Endothelial cell of umbilical vein (primary cell): ENCODE data around the gene EDA.

ENCODE experiments used
- EZH2 ChIP-seq: IDR thresholded peaks from 2 replicates; pipeline ENCODE4 v1.6.1; 2012; ENCODE audit warnings: borderline replicate concordance, low read depth, mild to moderate bottlenecking, moderate library complexity, low read length, inconsistent platforms; ENCODE audit not compliant: severe bottlenecking
- GATA2 ChIP-seq: IDR thresholded peaks from 2 replicates; pipeline ENCODE4 v1.7.0; 2011; ENCODE audit warnings: low read depth, mild to moderate bottlenecking, moderate library complexity, mixed read lengths, low read length; ENCODE audit not compliant: insufficient read length, insufficient read depth
- JUN ChIP-seq: IDR thresholded peaks from 2 replicates; pipeline ENCODE4 v1.6.1; 2011; ENCODE audit warnings: borderline replicate concordance, low read depth; ENCODE audit not compliant: insufficient read length, insufficient read depth
- POLR2A ChIP-seq: IDR thresholded peaks from 2 replicates; pipeline ENCODE4 v1.6.1; 2012; ENCODE audit warnings: low read depth, mild to moderate bottlenecking, control low read depth, low read length
- POLR2AphosphoS5 ChIP-seq: IDR thresholded peaks from 2 replicates; pipeline ENCODE4 v1.6.1; 2012; ENCODE audit warnings: low read depth, mild to moderate bottlenecking, control low read depth, low read length, moderate library complexity; ENCODE audit not compliant: insufficient read depth
- TF ChIP-seq, protein P1 (sequence below), 2 donors: IDR thresholded peaks; 1 replicate in 1 of 2; 2 replicates in 1 of 2; pipeline ENCODE4 v1.5.1; 2011; ENCODE audit warnings: low read length in 2 of 2, mild to moderate bottlenecking in 2 of 2, moderate library complexity in 2 of 2, control low read depth in 1 of 2, inconsistent platforms in 1 of 2, low read depth in 1 of 2; ENCODE audit not compliant: insufficient read depth in 1 of 2; ENCODE audit errors: extremely low read depth in 1 of 2

- TF ChIP-seq, protein P1, sequence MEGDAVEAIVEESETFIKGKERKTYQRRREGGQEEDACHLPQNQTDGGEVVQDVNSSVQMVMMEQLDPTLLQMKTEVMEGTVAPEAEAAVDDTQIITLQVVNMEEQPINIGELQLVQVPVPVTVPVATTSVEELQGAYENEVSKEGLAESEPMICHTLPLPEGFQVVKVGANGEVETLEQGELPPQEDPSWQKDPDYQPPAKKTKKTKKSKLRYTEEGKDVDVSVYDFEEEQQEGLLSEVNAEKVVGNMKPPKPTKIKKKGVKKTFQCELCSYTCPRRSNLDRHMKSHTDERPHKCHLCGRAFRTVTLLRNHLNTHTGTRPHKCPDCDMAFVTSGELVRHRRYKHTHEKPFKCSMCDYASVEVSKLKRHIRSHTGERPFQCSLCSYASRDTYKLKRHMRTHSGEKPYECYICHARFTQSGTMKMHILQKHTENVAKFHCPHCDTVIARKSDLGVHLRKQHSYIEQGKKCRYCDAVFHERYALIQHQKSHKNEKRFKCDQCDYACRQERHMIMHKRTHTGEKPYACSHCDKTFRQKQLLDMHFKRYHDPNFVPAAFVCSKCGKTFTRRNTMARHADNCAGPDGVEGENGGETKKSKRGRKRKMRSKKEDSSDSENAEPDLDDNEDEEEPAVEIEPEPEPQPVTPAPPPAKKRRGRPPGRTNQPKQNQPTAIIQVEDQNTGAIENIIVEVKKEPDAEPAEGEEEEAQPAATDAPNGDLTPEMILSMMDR (IDR thresholded peaks at IDR 0.05; ENCODE audit: extremely low read depth in 1 of 2, insufficient read depth in 1 of 2, low read depth in 1 of 2, low read length in 2 of 2): no peak
- TF ChIP-seq EZH2 (no peak), POLR2AphosphoS5 (no peak), POLR2A (no peak), GATA2 (no peak), JUN (no peak)
Measured at GRCh38 chrX:69746051-69746450, 130.1 kb downstream of the EDA start.
